Measurements from ENCODE around the gene RGS2.

The RGS2 gene

GRCh38 chr1:192789871-192790270, 19.0 kb upstream of the RGS2 start:
- no peak for DNase-seq (ENCODE audit: low spot score)
- in situ Hi-C loops (cut with MboI; ENCODE audit: low sequenced_read_pairs, unreplicated experiment), result no loop called here
- TF ChIP-seq CTCF (IDR thresholded peaks at IDR 0.05; ENCODE audit: borderline replicate concordance, control extremely low read depth, extremely low read depth, insufficient read depth, missing control alignments), result no peak

GRCh38 chr1:192792628-192793027, 16.2 kb upstream of the RGS2 start:
- DNase-seq (ENCODE audit: low spot score), result no peak
- TF ChIP-seq CTCF (IDR thresholded peaks at IDR 0.05; ENCODE audit: borderline replicate concordance, control extremely low read depth, extremely low read depth, insufficient read depth, missing control alignments), result no peak
- in situ Hi-C loops (cut with MboI; ENCODE audit: low sequenced_read_pairs, unreplicated experiment), result no loop called here

GRCh38 chr1:192793983-192794767, 14.7 kb upstream of the RGS2 start:
- no peak for TF ChIP-seq CTCF (IDR thresholded peaks at IDR 0.05; ENCODE audit: borderline replicate concordance, control extremely low read depth, extremely low read depth, insufficient read depth, missing control alignments)
- in situ Hi-C loops (cut with MboI; ENCODE audit: low sequenced_read_pairs, unreplicated experiment), result no loop called here

GRCh38 chr1:192794768-192795035, 14.1 kb upstream of the RGS2 start:
- DNase-seq (ENCODE audit: low spot score), result no peak
- no peak for TF ChIP-seq CTCF (IDR thresholded peaks at IDR 0.05; ENCODE audit: borderline replicate concordance, control extremely low read depth, extremely low read depth, insufficient read depth, missing control alignments)
- in situ Hi-C loops (cut with MboI; ENCODE audit: low sequenced_read_pairs, unreplicated experiment), result no loop called here

More at GRCh38 chr1:192793983-192794767, 14.7 kb upstream of the RGS2 start:
- DNase-seq (ENCODE audit: low spot score), result no peak

GRCh38 chr1:192795916-192796618, 12.8 kb upstream of the RGS2 start:
- TF ChIP-seq CTCF (IDR thresholded peaks at IDR 0.05; ENCODE audit: borderline replicate concordance, control extremely low read depth, extremely low read depth, insufficient read depth, missing control alignments), result no peak
- DNase-seq (ENCODE audit: low spot score), result no peak
- in situ Hi-C loops (cut with MboI; ENCODE audit: low sequenced_read_pairs, unreplicated experiment), result no loop called here

GRCh38 chr1:192797143-192797542, 11.7 kb upstream of the RGS2 start:
- no peak for TF ChIP-seq CTCF (IDR thresholded peaks at IDR 0.05; ENCODE audit: borderline replicate concordance, control extremely low read depth, extremely low read depth, insufficient read depth, missing control alignments)
- in situ Hi-C loops (cut with MboI; ENCODE audit: low sequenced_read_pairs, unreplicated experiment), result no loop called here

More at GRCh38 chr1:192797143-192797542, 11.7 kb upstream of the RGS2 start:
- DNase-seq (ENCODE audit: low spot score), result no peak
